ENCODE measurements around the gene RBBP8NL.

Gene RBBP8NL

DNA sequence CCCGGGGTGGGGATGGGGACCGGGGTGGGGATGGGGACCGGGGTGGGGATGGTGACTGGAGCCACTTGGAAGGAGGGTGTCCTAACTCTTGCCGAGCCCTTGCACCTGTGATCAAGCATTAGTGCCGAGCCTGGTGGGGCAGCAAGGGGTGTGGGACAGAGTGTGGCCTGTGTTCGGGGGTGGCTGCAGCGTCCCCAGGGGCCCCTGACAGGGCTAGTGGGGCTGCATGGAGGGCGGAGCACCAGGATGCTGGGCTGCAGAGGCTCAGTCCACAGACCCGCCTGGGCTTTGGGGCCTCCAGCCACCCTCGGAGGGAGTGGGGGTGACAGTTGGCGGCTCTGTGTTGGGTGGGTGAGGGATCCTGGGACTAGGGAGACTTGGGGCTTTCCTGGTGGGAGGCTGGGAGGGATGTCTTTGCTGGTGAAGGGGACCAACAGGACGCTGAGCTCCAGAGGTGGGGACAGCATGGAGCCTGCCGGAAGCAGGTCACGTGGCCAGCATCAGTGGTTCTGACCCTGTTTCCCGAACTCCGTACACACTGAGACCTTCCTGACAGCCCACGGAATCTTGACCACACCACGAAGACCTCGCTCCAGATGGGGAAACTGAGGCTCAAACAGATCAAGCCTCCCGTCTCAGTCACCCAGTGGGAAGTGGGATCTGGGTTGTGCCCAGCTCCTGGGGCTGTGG lies 4.6 kb downstream of the RBBP8NL start:
- DNase-seq (ENCODE audit: low read depth in 1 of 2, low spot score in 1 of 2) = no peak

DNA sequence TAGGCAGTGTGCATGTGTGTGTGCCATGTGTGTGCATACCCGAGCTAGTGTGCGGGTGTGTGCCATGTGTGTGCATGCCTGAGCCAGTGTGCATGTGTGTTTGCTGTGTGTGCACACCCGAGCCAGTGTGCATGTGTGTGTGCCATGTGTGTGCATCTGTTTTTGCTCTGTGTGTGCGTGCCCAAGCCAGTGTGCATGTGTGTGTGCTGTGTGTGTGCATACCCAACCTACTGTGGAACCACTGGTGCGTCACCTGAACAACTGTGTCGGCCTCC lies 5.7 kb downstream of the RBBP8NL start:
- no peak for DNase-seq (ENCODE audit: low read depth in 1 of 2, low spot score in 1 of 2)

DNA sequence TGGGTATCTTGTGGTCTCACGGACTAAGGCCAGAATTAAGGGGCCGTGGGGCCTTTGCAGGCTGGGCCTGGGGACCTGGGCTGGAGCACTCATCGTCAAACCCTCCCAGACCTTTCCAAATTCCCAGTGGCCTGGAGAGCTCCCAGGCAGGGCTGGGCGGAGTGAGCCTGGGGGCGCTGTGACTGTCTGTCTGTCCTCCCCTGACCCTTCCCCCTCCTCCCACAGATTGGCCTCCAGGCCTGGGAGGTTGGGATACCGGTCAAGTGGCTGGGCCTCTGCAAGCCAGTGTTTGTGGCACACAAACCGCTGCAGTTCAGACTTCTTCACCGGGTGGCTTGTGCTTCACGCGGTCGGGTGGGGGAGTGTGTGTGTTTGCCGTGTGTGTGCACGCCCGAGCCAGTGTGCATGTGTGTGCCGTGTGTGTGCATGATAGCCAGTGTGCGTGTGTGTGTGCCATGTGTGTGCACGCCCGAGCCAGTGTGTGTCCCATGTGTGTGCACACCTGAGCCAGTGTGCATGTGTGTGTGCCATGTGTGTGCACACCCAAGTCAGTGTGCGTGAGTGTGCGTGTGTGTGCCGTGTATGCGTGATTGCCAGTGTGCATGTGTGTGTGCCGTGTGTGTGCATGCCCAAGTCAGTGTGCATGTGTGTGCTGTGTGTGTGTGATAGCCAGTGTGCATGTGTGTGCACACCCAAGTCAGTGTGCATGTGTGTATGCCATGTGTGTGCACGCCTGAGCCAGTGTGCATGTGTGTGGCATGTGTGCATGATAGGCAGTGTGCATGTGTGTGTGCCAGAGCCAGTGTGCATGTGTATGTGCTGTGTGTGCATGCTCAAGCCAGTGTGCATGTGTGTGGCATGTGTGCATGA lies 6.3 kb downstream of the RBBP8NL start:
- DNase-seq (ENCODE audit: low read depth in 1 of 2, low spot score in 1 of 2) = no peak

DNA sequence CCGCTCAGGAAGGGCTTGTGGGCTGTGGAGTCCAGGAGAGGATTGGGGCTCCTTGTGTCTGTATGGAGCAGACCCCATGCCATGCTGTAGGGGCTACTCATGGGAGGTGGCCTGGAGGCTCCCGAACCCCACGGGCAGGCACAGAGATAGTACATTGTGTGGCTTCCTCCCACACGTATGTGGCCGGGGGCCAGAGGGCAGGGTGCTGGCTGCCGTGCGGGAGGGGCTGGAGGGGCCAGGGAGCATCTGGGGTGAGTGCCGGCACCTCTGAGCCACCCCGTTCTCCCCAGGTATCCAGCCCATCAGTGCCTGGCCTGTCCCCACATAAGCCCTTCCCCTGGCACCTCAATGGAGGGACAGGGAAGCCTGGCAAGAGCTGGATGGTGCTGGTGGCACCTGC lies 7.6 kb downstream of the RBBP8NL start:
- DNase-seq (ENCODE audit: low read depth in 1 of 2, low spot score in 1 of 2) = no peak

DNA sequence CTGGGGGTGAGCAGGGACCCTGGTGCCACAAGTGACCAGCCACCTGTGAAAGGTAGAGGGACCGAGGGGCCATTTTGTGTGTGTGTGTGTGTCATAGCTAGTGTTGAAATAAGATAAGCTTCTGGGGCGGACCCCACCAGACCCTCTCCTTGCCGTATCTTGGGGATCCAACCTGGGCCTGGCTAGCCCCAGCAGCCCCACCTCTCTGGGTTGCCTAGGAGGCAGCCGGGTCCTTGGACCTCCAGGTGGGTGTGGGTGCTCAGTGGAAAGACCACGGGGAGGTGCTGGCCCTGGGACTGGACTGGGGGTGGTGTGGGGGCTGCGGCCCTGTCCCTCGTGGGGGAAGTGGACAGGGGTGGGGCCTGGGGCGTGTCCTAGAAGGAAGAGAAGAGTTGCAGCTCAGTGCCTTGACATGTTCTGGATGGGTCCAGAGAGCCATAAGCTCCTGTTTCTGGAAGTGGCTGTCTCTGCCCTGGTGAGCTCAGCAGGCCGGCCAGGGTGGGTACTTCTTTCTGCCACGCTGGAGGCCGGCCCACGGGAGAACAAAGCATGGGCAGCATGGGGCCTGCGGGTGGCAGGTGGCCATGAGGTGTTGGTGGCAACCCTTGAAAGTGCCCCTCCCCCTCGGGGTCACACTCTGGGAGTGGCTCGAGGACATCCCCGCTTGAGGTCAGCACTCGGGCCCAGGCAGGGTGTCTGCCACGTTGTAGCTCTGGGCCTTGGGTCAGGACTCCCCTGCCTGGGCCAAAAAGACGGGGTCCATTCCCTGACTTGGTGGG lies 8.4 kb downstream of the RBBP8NL start:
- no peak for DNase-seq (ENCODE audit: low read depth in 1 of 2, low spot score in 1 of 2)

DNA sequence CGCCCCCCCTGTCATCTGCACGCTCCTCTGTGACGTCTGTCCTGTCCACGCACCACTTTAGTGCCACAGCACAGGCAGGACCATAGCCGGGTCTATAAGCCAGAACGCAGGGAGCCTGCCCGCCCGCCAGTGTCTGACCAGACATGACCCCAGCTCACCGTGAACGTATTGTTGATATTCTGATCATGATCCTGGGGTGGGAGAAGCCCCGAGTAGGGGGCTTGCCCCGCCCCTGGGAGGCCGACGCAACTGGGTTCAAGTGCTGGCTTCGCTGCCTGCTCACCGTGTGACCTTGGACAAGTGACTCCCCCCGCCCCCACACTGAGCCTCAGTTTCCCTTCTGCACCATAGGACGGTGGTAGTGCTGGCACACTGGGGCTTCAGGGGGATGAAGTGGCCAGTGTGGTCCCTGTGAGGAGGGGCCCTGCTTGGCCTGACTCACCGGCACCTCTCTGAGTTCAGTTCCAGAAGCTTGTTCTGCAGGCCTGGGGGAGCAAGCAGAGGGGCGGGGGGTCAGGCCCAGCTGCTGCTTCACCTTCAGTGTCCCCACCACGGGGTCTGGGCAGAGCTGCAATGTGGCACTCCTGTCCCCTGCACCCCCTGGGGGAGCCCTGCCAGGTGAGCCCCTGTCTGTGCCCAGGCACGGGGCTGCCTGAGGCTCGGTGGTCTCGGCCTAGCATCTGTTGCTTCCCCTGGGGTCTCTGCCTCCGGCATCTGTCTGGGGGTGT lies 9.2 kb downstream of the RBBP8NL start:
- DNase-seq (ENCODE audit: low read depth in 1 of 2, low spot score in 1 of 2) = no peak

DNA sequence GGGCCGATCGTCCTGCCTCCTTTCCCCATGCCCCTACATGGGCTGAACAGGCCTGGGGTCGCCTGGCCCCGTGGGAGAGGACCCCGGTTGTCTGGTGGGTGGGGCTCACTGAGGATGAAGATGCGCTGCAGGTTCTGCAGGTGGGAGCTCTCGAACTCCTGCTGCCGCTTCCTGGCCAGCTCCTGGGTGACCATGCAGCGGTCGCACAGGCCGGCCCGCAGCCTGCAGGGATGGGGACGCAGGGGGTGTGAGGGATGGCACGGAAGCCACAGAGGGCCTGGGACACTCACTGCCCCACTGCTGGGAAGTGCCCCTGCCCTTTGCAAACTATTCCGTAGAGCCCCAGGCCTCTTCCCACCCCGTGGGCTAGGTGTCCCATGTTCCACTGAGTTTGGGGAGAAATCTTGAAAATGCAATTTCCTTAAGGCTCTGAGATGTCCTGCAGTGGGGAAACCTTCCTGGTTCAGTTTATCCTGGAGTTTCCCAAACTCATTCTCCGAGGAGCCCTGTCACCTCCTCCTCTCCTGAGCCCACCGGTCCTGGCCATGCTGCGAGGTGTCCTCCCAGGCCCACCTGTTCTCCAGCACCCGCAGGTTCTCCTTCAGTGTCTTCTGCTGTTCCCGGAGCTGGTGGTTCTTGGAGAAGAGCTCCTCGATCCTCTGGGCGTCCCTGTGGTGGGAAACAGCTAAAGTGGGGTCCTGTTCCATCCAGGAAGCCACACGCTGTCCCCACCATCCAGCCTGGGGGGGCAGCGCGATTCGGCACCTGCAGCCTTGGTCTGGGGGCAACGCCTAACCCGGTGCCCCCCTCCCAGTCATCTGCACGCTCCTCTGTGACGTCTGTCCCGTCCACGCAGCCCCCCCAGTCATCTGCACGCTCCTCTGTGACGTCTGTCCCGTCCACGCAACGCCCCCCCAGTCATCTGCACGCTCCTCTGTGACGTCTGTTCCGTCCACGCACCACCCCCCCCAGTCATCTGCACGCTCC lies 10.4 kb downstream of the RBBP8NL start:
- DNase-seq (ENCODE audit: low read depth in 1 of 2, low spot score in 1 of 2) = no peak

DNA sequence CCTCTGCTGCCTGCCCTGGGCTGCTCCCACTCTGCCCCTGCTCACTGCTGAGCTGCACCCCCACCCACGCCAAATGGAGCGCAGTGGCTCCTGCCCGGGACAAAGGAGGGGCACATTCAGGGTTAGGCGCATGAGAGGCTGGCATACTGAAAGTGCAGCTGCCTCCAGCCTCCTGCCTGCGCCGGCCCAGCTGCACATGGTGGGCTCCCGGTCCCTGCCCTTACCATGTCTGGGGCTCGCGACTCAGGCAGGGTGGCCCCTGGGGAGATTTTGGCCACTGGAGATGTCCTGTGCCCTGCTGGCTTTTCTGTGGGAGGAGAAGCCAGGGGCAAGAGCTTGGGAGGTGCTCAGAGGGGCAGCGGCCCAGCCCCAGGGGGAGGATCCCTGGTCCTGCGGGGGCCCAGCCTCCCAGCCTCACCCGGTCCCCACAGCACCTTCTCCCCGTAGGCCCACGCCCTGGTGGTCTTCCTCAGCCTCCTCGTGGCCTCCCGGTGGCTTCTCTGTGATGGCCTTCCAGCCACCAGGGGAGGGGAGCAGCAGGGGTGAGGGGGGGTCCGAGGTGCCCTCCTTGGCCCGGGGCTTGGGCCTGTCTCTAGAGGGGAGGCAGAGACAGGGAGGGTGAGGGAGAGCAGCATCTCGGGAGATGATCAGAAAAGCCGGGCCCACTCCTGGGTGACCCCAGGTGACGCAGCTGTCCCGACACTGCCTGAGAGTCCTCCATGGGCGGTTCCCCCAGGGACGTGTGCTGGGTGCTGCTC lies 11.8 kb downstream of the RBBP8NL start:
- no peak for DNase-seq (ENCODE audit: low read depth in 1 of 2, low spot score in 1 of 2)

DNA sequence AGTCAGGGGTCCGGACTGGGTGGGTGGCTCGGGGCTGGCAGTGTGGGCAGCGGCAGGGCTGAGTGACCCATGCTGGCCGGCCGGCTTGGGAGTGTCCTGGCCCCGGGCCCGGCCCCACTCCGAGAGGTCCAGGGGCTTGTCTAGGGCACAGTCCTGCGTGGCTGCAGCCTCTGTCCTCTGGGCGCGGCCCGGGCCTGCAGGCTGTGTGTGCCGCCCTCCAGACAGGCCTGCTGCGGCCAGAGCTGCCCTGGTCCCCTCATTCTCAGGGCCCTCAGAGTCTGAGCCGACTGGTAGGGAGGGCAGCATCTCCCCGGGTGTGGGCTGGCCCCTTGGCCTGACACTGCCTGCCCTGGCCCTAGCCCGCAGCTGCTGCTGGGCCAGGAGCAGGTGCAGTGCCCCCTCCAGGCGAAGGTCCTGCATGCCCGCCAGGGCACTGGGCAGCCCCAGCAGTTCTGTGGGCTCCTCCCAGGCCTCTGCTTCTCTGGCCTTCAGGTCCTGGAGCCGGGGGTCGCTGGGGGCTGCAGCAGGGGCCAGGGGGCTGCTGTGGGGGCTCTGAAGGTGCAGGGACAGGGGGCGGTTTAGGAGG lies 13.3 kb downstream of the RBBP8NL start:
- DNase-seq (ENCODE audit: low read depth in 1 of 2, low spot score in 1 of 2) = no peak

DNA sequence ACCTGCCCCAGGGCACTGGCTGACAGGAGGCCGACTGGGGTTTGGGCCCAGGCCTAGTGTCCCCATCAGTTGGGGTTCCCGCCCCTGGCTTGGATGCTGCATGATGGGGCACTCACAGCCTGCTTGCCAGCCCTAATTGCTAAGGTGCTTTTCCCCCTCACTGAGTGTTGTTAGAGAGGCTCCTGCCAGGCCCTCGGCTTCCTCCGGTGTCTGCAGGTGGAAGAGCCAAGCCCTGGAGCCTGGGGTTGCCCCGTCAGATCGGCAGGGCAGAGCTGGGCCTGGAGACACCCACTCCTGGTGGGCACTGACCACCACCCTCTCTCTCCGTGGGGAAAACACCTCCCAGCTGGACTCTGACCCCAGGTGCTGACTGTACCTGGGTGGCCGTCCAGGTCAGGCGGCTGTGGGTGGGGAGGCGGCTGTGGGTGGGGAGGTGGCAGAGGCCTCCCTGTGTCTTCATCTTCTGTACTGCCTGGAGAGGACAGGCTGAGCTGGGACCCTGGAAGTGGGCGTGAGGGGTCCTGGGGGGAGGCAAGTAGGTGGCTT lies 14.2 kb downstream of the RBBP8NL start:
- no peak for DNase-seq (ENCODE audit: low read depth in 1 of 2, low spot score in 1 of 2)

DNA sequence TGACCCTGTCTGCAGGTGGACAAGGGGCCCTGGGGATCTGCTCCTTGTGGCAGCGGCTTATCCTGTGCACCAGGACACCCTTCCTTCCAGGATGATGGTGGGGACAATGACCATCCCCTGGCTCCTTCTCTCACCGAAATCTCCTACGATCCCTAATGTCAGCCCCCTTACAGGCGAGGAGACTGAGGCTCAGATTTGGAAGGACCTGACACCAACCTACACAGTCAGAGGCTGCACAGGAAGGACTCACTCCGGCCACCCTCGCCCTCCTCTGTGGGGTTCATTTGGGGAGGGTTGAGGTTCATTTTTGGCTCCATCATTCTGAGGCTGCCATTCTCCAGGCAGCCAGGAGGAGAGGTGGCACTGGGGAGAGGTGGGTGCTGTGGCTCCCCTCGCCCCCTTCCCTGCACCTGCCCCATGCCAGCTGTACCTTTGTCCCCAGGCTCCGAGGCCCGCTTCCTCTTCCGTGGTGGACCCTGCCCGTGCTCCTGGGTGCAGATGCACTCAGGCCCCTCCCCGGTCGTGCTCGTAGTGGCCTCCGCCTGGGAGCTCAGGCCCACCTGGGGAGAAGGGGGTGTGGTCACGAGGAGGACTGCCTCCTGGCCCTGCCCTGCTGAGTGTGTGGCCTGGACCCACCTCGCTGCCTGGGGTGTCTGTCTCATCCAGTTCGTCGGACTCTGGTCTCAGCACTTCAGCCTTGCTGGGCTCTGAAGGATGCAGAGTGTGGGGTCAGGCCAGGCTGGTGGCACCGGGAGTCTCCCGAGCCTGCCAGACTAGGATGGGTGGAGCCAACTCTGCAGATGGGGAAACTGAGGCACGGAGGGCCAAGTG lies 14.9 kb downstream of the RBBP8NL start:
- DNase-seq (ENCODE audit: low read depth in 1 of 2, low spot score in 1 of 2) = no peak

DNA sequence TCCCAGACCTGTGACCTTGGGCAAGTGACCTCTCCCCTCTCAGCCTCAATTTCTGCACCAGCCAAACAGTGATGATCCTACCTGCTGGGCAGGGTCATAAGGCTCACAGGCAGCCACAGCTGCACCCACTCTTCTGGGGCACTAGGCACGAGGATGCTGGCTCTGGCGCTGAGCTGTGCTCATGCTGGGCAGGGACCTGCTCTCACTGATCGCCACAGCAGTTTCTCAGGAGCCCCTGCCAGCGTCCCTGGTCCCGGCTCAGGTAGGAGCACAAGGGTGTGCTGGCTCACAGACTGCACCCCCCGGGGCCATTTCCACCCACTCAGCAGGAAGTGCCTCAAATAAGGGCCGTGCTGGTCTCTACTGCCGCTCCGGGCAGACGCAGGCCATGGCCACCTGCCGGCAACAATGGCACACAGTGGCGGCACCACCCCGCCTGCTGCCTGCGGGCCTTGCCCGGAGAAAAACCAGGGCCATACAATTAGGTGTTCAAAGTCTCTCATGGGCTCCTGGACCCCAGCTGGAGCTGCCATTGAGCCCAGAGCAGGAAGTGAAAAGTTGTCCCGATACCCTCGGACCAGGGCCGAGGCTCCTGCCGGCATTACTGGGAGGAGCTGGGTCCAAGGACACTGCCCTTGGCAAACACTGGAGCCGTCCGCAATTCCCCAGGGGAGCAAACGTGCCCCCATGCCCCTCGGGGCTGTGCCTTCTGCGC lies 15.7 kb downstream of the RBBP8NL start:
- no peak for DNase-seq (ENCODE audit: low read depth in 1 of 2, low spot score in 1 of 2)

DNA sequence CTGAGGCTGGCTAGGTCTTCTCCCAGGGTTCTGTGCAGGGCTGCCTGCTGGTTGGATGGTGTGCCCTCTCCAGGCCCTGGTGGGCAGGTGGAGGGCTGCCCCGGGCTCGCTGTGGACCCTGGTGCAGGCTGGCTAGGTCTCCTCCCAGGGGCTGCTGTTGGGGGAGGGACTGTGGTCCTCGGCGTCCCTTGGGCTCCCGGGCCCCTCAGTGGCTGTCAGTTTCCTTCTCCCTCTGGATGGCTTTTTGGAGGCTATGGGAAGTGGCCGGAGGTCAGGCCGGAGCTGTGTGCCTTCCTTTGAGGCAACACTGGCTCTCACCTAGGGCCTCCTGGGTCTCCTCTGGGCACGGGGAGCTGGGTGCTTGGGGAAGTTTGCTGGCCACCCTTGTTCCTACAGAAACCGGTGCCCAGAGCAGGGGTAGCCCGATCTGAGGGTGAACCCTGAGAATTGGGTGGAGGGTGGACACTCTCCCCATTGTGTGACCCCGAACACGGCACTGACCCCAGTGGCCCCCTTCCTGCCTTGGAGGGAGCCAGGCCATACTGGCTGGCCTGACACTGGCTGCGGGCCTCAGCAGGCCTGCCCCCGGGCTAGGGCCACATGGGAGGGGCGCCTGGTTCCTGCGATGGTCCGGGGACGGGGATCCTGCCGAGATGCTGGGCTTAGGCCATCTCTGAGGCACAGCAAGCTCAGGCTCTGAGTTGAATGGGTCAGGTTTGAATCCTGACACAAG lies 16.4 kb downstream of the RBBP8NL start:
- no peak for DNase-seq (ENCODE audit: low read depth in 1 of 2, low spot score in 1 of 2)

DNA sequence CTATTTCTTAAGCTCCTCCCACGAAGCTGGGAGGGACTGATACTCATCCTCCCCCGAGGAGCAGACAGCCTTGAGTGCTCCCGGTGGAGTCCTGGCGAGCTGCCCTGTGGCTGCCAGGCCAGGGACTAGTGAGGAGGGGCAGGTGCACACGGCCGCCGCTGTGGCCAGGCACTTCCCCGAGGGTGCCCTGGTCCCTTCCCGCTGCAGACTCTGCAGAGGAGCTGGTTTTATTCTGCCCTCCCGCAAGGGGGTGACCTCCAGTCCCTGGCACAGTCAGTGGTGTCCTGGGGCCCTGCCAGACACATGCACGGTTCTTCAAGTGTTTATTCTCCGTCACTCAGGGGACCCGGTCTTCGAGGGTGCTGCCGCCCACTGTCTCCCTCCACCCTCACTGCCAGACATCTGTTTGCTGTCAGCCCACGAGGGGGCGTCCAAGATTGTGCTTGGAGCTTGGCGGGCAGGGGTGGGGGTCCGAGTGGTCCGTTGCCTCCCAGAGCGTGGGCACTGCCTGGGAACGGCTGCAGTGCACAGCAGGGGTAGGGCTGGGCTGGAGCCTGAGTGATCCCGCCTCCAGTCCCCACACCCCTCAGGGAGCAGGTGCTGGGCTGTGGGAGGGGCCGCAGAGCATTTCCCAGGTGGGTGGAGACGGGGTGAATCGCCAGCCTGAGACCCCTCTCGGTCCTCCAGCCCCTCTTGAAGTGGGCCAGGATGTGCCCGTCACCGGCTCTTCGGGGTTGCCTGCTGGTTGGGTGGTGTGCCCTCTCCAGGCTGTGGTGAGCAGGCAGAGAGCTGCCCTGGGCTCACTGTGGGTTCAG lies 17.2 kb downstream of the RBBP8NL start:
- no peak for DNase-seq (ENCODE audit: low read depth in 1 of 2, low spot score in 1 of 2)

DNA sequence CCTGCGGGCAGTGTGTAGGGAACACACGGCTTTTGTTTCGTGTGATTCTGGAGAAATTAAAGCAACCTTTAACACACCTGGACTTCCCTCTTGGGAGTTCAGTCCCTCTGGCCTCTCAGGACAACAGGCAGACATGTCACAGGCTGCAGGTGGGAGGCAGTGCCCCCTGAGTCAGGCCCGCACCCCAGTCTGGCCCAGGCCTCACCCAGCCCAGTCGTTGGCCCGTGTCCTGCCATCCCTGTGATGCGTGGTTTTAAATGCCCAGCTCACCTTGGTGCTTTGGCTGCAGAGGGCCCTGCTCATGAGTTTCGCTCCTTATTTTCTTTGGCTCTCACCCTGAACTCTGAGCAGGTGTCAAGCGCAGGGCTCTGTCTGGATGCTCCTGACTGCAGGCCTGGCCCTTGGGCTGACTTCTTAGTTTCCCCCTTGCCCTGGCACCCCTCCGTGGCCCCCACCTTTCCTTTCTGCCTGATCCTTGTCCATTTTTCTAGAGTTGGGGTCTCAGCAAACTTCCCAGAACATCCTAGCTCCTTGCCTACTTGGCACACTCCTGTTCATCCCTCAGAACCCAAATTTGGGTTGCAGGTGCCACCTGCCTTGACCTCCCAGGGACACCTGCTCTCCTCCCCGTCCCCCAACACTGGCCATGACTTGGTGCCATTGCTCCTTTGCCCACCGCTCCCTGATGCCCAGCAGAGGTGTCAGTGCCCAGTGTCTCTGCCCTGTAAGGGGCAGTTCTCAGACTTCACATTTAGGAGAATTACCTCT lies 18.1 kb downstream of the RBBP8NL start:
- no peak for DNase-seq (ENCODE audit: low read depth in 1 of 2, low spot score in 1 of 2)

Data from activated CD4-positive, alpha-beta T cell treated with anti-CD3 and anti-CD28 coated beads, Interleukin-2, amount 50 U/mL, for 24 hours (primary cell).